Stimulated activated CD8-positive, alpha-beta memory T cell treated with anti-CD3 and anti-CD28 coated beads, Interleukin-15, amount 100 ng/mL, for 1 hour (primary cell): Measurements from ENCODE around the gene TXNDC8.
"Not testable (repeated sequence)": the region's sequence is repeated elsewhere in the genome, so short reads cannot be mapped to it uniquely, and the experiment has no call there.

Experiments
- DNase-seq: peaks from one replicate; pipeline ENCODE4 v3.0.0-alpha.2; 2020; ENCODE audit warnings: low read depth

Gene TXNDC8

GRCh38 chr9:110337727-110338126 lies at the start of gene TXNDC8:
Gene TXNDC8, minus strand, starts transcription at chr9:110337863.
- no peak for DNase-seq

GRCh38 chr9:110383491-110383890 lies 45.8 kb upstream of the TXNDC8 start:
- no peak for DNase-seq

- DNase-seq: no peak
Observed at GRCh38 chr9:110382731-110383130, 45.1 kb upstream of the TXNDC8 start.

- DNase-seq: no peak
Observed at GRCh38 chr9:110371411-110372007, 33.8 kb upstream of the TXNDC8 start.

- DNase-seq: no peak
Observed at GRCh38 chr9:110370315-110370714, 32.7 kb upstream of the TXNDC8 start.

- no peak for DNase-seq
Observed at GRCh38 chr9:110364451-110364850, 26.8 kb upstream of the TXNDC8 start.

GRCh38 chr9:110358992-110359391 lies 21.3 kb upstream of the TXNDC8 start:
- DNase-seq: not testable (repeated sequence)

- no peak for DNase-seq
Observed at GRCh38 chr9:110357505-110357904, 19.8 kb upstream of the TXNDC8 start.

GRCh38 chr9:110356639-110357395 lies 19.2 kb upstream of the TXNDC8 start:
- DNase-seq: no peak

- DNase-seq: no peak
Observed at GRCh38 chr9:110355911-110356310, 18.2 kb upstream of the TXNDC8 start.

GRCh38 chr9:110351009-110351467 lies 13.4 kb upstream of the TXNDC8 start:
- no peak for DNase-seq

- no peak for DNase-seq
Observed at GRCh38 chr9:110346325-110346724, 8.7 kb upstream of the TXNDC8 start.

GRCh38 chr9:110344821-110345220 lies 7.2 kb upstream of the TXNDC8 start:
- DNase-seq: no peak

GRCh38 chr9:110343551-110343950 lies 5.9 kb upstream of the TXNDC8 start:
- no peak for DNase-seq

GRCh38 chr9:110340306-110340705 lies 2.6 kb upstream of the TXNDC8 start:
- no peak for DNase-seq

GRCh38 chr9:110338143-110338542 lies 480 bp upstream of the TXNDC8 start:
- DNase-seq: no peak

- DNase-seq: no peak
Observed at GRCh38 chr9:110336363-110336762, 1.3 kb downstream of the TXNDC8 start.

GRCh38 chr9:110334871-110335270 lies 2.8 kb downstream of the TXNDC8 start:
- DNase-seq: no peak

- no peak for DNase-seq
Observed at GRCh38 chr9:110334183-110334582, 3.5 kb downstream of the TXNDC8 start.

GRCh38 chr9:110332766-110333165 lies 4.9 kb downstream of the TXNDC8 start:
- DNase-seq: no peak

- no peak for DNase-seq
Observed at GRCh38 chr9:110330484-110331105, 7.1 kb downstream of the TXNDC8 start.

GRCh38 chr9:110329639-110330230 lies 7.9 kb downstream of the TXNDC8 start:
- DNase-seq: no peak

GRCh38 chr9:110328763-110329162 lies 8.9 kb downstream of the TXNDC8 start:
- no peak for DNase-seq
